Pancreas (tissue), 10 donors: ENCODE results near the gene ANKRD44. TPM values are rescaled to one million over a fixed set of nuclear protein-coding genes. Genes with fewer than 3 reads are reported as not detected.
A peak's percentile ranks its signal among the peaks of the same experiment; 100 is the strongest.

ENCODE experiments used
- ATAC-seq, 4 donors: fragments of 200-7000 bp; cut with Tn5 transposase; one replicate each; pipeline versions ENCODE4 v1.8.0 to v1.9.1; 2020; ENCODE audit warnings: mild to moderate bottlenecking in 4 of 4, moderate library complexity in 4 of 4
- DNase-seq, 6 donors: peaks; one replicate each; pipeline ENCODE4 v3.0.0-alpha.2; 2020
- FAIRE-seq: peaks from 2 replicates; lab custom pipeline; 2012; peaks lifted over from hg19 to GRCh38; lab: Jason Lieb, UNC
- H3K27ac ChIP-seq, 4 donors: fragments of 200-600 bp; sonication (generic); 1 replicate in 3 of 4; 2 replicates in 1 of 4; pipeline versions ENCODE4 v1.5.0 to v1.8.0; 2020
- H3K27me3 ChIP-seq, 4 donors: fragments of 200-600 bp; one replicate each; pipeline ENCODE4 v1.8.0; 2021
- H3K36me3 ChIP-seq, 3 donors: fragments of 200-600 bp; sonication (generic) in 1 of 3; one replicate each; pipeline versions ENCODE4 v1.5.0 to v1.8.0; 2020 to 2021
- H3K4me1 ChIP-seq, 3 donors: fragments of 200-600 bp; one replicate each; pipeline ENCODE4 v1.8.0; 2021
- H3K4me3 ChIP-seq, 4 donors: fragments of 200-600 bp; sonication (generic) in 2 of 4; one replicate each; pipeline versions ENCODE4 v1.5.0 to v1.8.0; 2020 to 2021
- H3K9me3 ChIP-seq, 4 donors: fragments of 200-600 bp; one replicate each; pipeline ENCODE4 v1.8.0; 2021
- WGBS, 2 donors: extraction: QIAGEN DNeasy Blood & Tissue Kit; methylation state at CpG; one replicate each; pipeline ENCODE4 v1.1.7; 2013; 5-methylcytosine and 5-hydroxymethylcytosine counted together
- intact Hi-C, 3 donors: fragments of 100-400 bp; cut with DNase I; formaldehyde crosslinking; loops; one replicate each; pipeline versions ENCODE4 v1.11.1 to v1.14.2; 2022
- polyA plus RNA-seq, 2 donors: library from polyadenylated mRNA; stranded (reverse); fragments of 200-250 nt; gene quantifications; one replicate each; pipeline ENCODE4 v1.2.3, GENCODE V29; 2013
- total RNA-seq, 6 donors: library from RNA; stranded (reverse); fragmentation: NEBNext Ultra II Directional in 4 of 6; extraction: Animal tissue kit (Norgen Biotek cat#: 25700) in 4 of 6; gene quantifications; one replicate each; pipeline versions ENCODE4 v1.2.1 to v1.2.4, GENCODE V29; 2021 to 2023
- TF ChIP-seq, protein P1 (sequence below), 4 donors: fragments of 200-600 bp; sonication (generic) in 3 of 4; IDR thresholded peaks; one replicate each; pipeline versions ENCODE4 v1.5.0 to v1.8.0; 2021; ENCODE audit warnings: antibody characterized with exemption in 4 of 4
- donor health status: healthy with polysubstance abuse.
- donor health status: DM: no; HTN: no; CAD: no; lungs with moderate emphysema.
- donor health status: DM: no; HTN: no; CAD: no.
- donor health status: control.
- donor health status: control.
- donor health status: Bipolar disorder and iron deficiency.
- donor health status: DM: yes; HTN: yes; CAD: no.
- donor health status: DM: no; HTN: no; CAD: no.
- donor health status: DM: no; HTN: no; CAD: no.
- donor health status: DM: yes; HTN: yes; CAD: no.

ANKRD44 gene
- total and polyA plus RNA-seq, 8 donors: 1.9 to 12.5 (median 7.7) TPM

DNA sequence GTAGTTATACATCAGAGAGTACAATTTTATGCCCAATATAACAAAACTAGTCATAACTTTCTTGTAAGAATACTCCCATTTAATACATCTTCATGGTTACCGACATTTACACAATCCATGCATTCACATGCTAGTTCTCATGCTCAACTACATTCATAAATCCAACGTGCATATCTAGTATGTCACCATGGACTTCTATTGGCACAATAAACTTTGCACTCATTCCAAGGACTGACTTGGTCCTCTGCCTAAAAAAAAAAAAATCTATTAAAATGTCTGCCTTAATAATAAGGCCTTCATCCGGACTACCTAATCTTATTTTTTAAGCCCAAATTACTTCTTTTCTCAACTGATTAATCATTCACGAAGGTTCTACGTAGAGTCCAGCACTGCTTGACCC is 276.3 kb downstream of the ANKRD44 start:
- no peak for DNase-seq
- intact Hi-C loops: no loop called here
- H3K4me1 ChIP-seq: peaks cover 0 to 22% (median 14%) of the 10 kb centered on the region in 3 donors
- TF ChIP-seq, protein P1, sequence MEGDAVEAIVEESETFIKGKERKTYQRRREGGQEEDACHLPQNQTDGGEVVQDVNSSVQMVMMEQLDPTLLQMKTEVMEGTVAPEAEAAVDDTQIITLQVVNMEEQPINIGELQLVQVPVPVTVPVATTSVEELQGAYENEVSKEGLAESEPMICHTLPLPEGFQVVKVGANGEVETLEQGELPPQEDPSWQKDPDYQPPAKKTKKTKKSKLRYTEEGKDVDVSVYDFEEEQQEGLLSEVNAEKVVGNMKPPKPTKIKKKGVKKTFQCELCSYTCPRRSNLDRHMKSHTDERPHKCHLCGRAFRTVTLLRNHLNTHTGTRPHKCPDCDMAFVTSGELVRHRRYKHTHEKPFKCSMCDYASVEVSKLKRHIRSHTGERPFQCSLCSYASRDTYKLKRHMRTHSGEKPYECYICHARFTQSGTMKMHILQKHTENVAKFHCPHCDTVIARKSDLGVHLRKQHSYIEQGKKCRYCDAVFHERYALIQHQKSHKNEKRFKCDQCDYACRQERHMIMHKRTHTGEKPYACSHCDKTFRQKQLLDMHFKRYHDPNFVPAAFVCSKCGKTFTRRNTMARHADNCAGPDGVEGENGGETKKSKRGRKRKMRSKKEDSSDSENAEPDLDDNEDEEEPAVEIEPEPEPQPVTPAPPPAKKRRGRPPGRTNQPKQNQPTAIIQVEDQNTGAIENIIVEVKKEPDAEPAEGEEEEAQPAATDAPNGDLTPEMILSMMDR (IDR thresholded peaks at IDR 0.05): no peak
- 39 to 40% methylated on average over 5 of the region's 5 CpGs for WGBS, 2 donors
- ATAC-seq: peak in 3 of 4 donors; percentile 46 to 54 (median 52)
- H3K4me3 ChIP-seq: no peak overlapping the region
- H3K9me3 ChIP-seq: no peaks in the 10 kb centered on the region
- no peak for FAIRE-seq
- H3K27me3 ChIP-seq: no peaks in the 10 kb centered on the region
- peak overlapping the region in 1 of 4 donors; percentile 7 for H3K27ac ChIP-seq
- no peaks in the 10 kb centered on the region for H3K36me3 ChIP-seq

DNA sequence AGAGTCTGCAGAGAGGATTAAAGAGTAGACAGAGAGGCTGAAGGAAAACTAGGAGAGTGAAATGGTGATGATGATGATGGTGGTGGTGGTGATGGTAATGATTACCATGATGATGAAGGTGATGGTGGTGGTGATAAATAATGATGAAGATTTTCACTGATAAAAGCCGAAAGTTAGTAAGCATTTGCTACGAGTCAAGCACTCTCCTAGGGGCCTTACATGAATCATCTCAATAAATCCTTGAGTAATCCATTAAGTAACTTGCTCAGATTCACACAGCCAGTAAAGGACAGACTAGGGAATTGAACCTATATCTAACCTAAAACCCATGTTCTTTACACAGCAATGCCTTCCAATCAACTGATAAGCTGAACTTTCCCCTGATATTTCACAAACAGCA is 277.4 kb downstream of the ANKRD44 start:
- TF ChIP-seq, protein P1 (IDR thresholded peaks at IDR 0.05): no peak
- Histone ChIP-seq H3K27ac (no peak overlapping the region), H3K27me3 (no peaks in the 10 kb centered on the region), H3K4me3 (no peak overlapping the region), H3K36me3 (no peaks in the 10 kb centered on the region), H3K4me1 (peaks cover 0 to 22% (median 14%) of the 10 kb centered on the region in 3 donors), H3K9me3 (no peaks in the 10 kb centered on the region)
- ATAC-seq (no peak), FAIRE-seq (no peak), DNase-seq (no peak)
- 92 to 93% methylated on average over 2 of the region's 2 CpGs for WGBS, 2 donors
- intact Hi-C loops: no loop called here

DNA sequence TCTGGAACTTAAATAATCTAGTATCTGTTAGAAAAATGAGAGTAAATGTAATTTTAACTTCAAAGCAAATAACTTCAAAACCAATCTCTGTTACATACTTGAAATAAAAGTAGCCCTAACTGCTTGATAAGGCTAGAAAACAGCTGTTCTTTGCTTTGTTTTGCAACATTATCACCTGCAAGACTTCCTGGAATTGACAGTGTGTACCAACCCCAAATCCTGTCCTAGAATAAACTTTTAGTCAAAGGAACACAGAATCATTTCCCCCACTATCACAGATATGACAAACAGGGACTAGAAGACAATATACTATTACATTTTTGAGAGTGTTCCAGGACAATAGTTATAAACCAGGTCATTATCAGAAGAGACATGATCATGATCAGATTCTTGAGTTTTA is 278.8 kb downstream of the ANKRD44 start:
- no peak for FAIRE-seq
- no peaks in the 10 kb centered on the region for H3K36me3 ChIP-seq
- ATAC-seq: peak in 3 of 4 donors; percentile 53 to 69 (median 63)
- H3K27me3 ChIP-seq: no peaks in the 10 kb centered on the region
- peaks cover 0 to 22% (median 14%) of the 10 kb centered on the region in 3 donors for H3K4me1 ChIP-seq
- H3K9me3 ChIP-seq: no peaks in the 10 kb centered on the region
- intact Hi-C loops: no loop called here
- TF ChIP-seq, protein P1 (IDR thresholded peaks at IDR 0.05): no peak
- no peak for DNase-seq
- H3K27ac ChIP-seq: no peak overlapping the region
- no peak overlapping the region for H3K4me3 ChIP-seq

DNA sequence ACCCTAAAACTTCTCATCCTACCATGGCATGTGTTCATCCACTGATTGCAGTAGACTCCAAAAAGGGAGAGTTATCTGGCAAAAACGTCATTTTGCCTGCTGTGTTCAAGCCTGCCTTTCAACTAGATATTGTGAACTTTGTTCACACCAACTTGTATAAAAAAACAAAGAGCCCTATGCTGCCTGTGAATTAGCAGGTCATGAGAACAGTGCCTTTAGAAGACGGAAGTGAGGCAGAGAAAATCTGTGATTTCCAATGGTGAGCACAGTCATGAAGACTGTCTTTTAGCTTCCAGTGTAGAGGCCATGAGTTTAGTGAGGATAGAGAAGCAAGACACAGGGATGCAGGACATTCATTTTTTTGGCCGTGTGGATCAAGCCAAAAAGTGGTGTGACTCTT is 280.5 kb downstream of the ANKRD44 start:
- FAIRE-seq (no peak), DNase-seq (no peak), ATAC-seq (no peak)
- H3K4me1 ChIP-seq: peaks cover 0 to 22% (median 8%) of the 10 kb centered on the region in 3 donors
- H3K27me3 ChIP-seq: no peaks in the 10 kb centered on the region
- intact Hi-C loops: no loop called here
- TF ChIP-seq, protein P1 (IDR thresholded peaks at IDR 0.05): no peak
- H3K36me3 ChIP-seq: no peaks in the 10 kb centered on the region
- no peaks in the 10 kb centered on the region for H3K9me3 ChIP-seq
- WGBS, 2 donors: 74 to 80% methylated on average over 3 of the region's 3 CpGs
- no peak overlapping the region for H3K27ac ChIP-seq
- H3K4me3 ChIP-seq: no peak overlapping the region

DNA sequence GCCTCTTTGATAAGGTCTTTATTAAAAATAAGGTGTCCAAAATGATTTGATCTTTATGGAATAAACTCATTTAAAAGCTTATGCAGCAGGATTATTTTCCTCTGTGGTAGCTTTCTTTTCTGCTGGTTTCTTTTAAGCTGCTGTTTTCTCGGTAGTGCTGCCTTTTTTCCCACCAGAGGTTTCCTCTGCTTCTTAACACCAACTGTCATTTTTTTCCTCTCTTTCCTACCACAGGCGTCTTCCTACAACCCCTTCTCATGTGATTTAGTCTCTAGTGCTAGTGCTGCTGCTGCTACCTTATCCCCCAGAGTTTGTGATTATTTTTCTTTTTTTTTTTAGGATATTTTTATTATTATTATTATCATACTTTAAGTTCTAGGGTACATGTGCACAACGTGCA is 281.9 kb downstream of the ANKRD44 start:
- Histone ChIP-seq H3K4me1 (peaks cover 0 to 12% (median 0%) of the 10 kb centered on the region in 3 donors), H3K4me3 (no peak overlapping the region), H3K27me3 (no peaks in the 10 kb centered on the region), H3K27ac (no peak overlapping the region), H3K9me3 (no peaks in the 10 kb centered on the region), H3K36me3 (no peaks in the 10 kb centered on the region)
- no peak for FAIRE-seq
- TF ChIP-seq, protein P1 (IDR thresholded peaks at IDR 0.05): no peak
- DNase-seq: no peak
- no peak for ATAC-seq
- intact Hi-C loops: no loop called here
- WGBS, 2 donors: 87 to 99% methylated on average over 3 of the region's 3 CpGs
